Amniotic stem cell (primary cell): ENCODE measurements around the gene SMARCA4.
"Not testable (repeated sequence)": the region's sequence is repeated elsewhere in the genome, so short reads cannot be mapped to it uniquely, and the experiment has no call there.

Source experiments
- DNase-seq: peaks from one replicate; lab custom pipeline; 2025; lab: John Stamatoyannopoulos, UW

SMARCA4 gene

DNA sequence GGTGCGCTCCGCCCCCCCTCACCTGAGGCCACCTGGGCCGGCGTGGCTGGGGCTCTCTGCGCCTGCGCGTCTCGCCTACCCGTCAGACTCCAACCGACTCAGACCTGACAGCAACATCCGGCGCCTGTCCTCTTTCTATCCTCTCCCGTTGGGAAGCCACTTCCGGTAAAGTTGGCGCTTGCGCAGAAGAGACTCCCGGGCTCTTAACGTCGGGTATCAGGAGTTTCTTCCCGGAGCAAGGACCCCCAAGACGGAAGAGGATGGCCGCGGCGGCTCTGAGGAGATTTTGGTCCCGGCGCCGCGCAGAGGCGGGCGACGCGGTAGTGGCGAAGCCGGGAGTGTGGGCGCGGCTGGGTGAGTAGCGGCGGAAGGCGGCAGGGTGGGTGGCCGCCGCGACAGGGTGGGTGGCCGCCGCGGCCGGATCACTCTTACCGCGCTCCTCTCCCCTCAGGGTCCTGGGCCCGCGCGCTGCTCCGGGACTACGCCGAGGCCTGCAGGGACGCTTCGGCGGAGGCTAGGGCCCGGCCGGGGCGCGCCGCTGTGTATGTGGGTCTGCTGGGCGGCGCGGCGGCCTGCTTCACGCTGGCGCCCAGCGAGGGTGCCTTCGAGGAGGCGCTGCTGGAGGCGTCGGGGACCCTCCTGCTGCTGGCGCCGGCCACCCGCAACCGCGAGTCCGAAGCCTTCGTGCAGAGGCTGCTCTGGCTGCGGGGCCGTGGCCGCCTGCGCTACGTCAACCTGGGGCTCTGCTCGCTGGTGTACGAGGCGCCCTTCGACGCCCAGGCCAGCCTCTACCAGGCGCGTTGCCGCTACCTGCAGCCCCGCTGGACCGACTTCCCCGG is 32.0 kb upstream of the SMARCA4 start, which contains the start of the genes TIMM29 and YIPF2:
TIMM29 (plus strand) TSS at position 249 of the 839 bp plus-strand sequence; CDS start at position 261, 12 bp downstream.
YIPF2 (minus strand) TSS at position 77 of the 839 bp plus-strand sequence. CDS start 229 bp downstream, outside the sequence.
- DNase-seq = peak; percentile 96

DNA sequence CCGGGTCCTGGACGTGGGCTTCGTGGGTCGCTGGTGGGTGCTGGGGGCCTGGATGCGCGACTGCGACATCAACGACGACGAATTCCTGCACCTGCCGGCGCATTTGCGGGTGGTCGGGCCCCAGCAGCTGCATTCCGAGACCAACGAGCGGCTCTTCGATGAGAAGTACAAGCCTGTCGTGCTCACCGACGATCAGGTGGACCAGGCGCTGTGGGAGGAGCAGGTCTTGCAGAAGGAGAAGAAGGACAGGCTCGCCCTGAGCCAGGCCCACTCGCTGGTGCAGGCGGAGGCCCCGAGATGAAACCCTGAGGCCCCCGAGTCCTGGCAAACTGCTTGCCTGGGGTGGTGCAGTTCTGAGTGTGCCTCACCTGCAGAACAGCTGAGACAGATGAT is 31.4 kb upstream of the SMARCA4 start:
- no peak for DNase-seq

DNA sequence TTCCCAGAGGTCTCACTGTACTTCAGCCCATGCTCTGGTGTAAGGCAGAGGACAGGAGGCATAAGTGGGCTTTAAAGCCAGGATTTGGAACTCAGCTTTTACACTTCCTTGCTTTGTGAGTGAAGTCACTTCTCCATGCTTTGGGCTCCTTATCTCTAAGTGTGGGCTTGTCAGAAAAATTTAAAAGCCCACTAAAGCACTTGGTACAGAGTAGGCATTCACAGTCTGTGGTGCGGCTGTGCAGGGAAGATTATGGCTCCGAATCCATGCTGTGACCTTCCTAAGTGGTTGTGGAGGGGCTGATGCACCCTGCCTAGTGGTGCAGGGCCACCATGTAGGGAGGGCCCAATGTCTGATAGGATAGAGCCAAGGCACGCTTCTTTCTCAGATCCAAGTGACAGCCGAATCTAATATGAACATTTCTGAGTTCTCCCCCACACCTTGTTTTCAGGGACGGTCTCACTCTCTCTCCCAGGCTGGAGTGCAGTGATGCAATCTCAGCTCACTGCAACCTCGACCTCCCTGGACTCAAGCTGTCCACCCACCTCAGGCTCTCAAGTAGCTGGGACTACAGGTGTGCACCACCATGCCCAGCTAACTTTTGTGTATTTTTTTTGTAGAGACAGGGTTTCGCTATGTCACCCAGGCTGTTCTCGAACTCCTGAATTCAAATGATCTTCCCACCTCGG is 25.3 kb upstream of the SMARCA4 start:
- DNase-seq = no peak

DNA sequence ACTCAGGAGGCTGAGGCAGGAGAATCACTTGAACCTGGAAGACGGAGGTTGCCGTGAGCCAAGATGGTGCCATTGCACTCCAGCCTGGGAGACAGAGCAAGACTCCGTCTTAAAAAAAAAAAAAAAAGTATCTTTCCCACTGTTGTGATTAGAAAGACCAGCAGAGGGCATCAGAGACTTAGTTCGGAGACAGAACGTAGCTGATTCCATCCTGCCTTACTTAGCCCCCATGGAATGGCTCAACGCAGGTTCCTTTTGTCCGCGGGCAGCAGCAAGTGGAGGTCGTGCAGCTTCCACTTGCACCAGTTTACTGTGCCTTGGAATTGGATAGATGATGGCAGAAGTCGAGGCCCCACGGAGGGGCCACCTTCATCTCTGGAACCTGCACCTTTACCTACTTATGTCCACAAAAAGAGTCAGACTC is 24.2 kb upstream of the SMARCA4 start:
- DNase-seq = peak; percentile 74

DNA sequence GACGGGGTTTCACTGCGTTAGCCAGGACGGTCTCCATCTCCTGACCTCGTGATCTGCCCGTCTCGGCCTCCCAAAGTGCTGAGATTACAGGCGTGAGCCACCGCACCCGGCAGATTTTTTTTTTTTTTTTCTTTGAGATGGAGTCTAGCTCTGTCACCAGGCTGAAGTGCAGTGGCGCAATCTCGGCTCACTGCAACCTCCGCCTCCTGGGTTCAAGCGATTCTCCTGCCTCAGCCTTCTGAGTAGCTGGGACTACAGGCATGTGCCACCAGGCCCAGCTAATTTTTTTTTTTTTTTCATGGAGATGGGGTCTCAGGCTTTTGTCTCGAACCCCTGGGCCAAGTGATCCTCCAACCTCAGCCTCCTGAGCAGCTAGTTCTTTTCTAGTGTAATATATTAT is 19.2 kb upstream of the SMARCA4 start:
- DNase-seq = not testable (repeated sequence)

DNA sequence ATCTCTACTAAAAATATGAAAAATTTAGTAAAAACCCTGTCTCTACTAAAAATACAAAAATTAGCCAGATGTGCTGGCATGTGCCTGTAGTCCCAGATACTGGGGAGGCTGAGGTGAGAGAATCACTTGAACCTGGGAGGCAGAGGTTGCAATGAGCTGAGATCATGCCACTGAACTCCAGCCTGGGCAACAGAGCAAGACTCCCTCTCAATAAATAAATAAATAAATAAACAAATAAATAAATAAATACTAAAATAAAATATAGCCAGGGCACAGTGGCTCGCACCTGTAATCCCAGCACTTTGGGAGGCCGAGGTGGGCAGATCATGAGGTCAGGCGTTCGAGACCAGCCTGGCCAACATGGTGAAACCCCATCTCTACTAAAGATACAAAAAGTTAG is 17.4 kb upstream of the SMARCA4 start:
- not testable (repeated sequence) for DNase-seq

DNA sequence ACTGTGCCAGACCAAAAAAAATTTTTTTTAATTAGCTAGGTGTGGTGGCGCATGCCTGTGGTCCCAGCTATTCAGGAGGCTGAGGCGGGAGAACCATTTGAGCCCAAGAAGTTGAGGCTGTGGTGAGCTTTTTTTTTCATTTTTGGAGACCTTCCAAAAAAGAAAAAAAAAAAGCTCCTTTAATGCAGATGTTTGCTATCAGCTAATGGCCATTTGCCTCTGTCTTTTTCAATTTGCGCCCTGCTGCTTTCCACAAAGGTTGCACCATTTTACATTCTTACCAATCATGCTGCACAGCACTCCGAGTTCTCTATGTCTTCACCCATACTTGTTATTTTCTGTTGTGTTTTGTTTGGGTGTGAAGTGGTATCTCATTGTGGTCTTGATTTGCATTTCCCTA is 15.6 kb upstream of the SMARCA4 start:
- no peak for DNase-seq

DNA sequence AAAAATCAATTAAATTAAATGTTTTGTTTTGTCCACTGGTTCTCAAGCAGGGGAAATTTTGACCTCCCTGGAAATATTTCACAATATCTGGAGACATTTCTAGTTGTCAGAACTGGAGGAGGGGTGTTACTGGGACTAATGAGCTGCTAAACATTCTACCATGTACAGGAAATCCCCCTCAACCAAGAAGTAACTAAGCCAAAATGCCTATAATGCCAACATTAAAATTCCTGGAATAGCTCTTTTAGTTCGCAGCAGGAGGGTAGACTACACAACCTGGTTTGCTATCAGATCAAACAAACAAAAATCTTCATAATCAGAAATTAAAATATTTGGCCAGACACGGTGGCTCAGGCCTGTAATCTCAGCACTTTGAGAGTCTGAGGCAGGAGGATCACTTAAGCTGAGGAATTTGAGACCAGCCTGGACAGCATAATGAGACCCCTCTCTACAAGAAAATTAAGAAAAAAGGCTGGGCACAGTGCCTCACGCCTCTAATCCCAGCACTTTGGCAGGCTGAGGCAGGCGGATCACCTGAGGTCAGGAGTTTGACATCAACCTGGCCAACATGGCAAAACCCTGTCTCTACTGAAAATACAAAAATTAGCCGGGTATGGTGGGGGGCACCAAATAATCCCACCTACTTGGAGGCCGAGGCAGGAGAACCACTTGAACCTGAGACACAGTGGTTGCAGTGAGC is 13.7 kb upstream of the SMARCA4 start:
- no peak for DNase-seq

DNA sequence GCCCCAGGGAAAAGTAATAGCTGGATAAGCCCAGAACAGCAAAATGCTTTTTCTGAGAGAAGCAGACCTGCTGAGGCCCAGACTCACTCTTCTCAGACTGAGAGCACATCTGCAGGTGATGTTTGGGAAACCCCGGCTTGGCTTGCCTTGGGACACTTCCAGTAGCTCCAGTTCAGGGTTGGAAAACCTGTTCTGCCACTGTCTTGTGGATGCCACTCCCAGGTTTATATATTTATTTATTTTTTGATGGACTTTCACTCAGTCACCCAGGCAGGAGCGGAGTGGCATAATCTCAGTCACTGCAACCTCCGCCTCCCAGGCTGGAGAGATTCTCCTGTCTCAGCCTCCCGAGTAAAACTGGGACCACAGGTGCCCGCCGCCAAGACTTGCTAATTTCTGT is 8.0 kb upstream of the SMARCA4 start:
- DNase-seq = no peak

DNA sequence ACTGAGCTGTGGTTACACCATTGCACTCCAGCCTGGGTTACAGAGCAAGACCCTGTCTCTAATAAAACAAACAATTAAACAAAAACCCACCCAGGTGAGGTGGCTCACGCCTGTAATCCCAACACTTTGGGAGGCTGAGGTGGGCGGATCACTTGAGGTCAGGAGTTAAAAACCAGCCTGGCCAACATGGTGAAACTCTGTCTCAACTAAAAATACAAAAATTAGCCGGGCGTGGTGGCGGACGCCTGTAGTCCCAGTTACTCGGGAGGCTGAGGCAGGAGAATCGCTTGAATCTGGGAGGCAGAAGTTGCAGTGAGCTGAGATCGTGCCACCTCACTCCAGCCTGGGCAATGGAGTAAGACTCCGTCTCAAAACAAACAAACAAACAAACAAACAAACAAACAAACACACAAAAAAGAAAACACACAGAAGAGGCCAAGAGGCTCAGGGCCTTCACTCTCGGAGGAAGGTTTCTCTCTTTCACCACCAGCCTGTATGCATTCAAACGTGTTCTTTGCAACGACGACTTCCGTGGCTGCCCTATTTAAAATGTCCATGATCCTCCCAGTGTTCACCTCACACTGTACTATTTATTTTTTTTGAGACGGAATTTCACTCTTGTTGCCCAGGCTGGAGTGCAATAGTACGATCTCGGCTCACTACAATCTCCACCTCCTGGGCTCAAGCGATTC is 1.4 kb upstream of the SMARCA4 start:
- DNase-seq = not testable (repeated sequence)

DNA sequence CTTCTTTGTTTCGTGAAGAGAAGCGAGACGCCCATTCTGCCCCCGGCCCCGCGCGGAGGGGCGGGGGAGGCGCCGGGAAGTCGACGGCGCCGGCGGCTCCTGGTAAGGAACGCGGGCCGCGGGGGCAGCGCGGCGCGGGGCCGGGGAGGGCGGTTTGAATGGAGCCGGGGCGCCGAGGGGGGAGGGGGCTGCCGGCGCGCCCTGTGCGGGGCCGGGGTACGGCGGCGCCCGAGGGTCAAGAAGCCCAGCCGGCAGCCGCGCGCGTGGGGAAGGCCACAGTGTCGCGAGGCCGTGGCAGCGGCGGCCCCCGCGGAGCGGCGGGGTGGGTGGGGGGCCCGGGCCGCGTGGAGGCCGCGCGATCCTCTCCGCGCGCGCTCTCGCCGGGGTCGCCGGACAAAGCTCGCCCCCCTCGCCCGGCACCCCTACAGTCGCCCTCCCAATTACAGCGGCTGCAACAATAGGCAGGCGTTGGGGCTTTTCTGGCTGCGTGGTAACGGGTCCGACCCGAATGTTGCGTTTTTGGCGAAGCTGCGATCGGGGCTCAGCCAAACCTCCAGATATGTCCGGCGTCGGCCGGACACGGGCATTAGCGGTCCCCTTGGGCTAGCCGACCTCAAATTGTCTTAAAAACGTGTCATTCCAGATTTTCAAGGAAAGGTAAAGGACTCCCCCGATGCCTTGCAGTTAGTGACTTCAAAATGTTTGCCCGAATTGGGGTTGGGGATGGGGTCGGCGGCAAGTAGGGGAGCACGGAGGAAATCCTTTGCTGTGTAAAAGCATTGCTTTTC is 437 bp downstream of the SMARCA4 start:
- no peak for DNase-seq

DNA sequence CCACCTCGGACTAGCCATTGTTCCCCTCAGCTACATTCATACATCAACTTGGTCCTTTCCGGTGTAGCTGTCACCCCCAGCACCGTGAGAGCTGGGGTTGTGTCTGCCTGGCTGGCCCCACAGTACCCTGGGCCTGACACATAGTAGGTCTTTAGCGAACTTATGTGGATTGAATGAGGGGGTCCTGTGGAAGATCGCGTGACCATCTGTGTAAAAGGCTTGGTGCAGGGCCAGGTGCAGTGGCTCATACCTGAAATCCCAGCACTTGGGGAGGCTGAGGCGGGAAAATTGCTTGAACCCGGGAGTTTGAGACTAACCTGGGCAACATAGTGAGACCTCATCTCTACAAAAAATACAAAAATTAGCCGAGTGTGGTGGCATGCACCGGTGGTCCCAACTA is 2.0 kb downstream of the SMARCA4 start:
- no peak for DNase-seq

DNA sequence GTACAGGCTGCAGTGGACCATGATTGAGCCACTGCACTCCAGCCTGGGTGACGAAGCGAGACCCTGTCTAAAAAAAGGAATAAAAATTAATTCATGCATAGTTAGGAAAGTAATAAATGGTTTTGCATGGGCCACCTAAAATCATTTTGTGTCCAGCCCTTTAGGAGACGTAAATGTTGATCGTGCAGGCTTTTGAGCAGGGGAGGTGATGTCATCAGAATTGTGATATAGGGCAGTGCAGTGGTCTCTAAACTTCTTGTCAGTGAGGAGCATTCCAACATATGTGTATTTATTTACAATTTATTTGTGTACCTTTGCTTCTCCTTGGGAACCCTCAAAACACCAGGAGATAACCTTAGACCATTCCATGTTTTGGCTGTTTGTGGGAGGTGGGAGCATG is 3.0 kb downstream of the SMARCA4 start:
- no peak for DNase-seq

DNA sequence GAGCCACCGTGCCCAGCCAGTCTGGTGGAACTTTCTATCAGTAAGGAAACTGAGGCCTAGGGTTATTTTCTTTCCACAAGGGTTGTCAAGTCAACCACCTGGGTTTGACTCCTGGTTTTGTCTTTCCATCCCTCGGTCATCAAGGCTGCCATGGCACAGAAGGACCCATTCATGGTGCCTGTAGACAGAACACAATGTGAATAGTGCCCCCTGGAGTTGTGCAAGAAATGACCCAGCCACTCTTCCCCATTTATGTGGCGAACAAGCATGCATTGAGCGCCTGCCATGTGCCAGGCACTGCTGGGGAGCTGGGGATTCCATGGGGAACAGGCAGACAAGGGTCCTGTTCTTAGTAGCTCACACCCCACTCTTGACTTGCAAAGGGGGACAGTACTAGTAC is 4.1 kb downstream of the SMARCA4 start:
- DNase-seq = no peak

DNA sequence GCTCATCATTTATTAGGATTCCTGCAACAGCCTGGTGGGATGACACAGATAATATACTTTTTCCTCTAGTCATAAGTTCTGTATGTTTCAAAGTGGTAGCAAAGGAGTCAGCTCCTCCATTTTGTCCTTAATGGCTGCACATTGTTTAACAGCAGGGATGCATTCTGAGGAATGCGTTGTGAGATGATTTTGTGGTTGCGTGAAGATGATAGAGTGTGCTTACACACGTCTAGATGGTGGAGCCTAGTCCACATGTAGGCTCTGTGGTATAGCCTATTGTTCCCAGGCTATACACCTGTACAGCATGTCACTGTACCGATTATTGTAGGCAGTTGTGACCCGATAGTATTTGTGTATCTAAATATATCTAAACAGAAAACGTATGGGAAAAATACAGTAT is 4.6 kb downstream of the SMARCA4 start:
- no peak for DNase-seq

DNA sequence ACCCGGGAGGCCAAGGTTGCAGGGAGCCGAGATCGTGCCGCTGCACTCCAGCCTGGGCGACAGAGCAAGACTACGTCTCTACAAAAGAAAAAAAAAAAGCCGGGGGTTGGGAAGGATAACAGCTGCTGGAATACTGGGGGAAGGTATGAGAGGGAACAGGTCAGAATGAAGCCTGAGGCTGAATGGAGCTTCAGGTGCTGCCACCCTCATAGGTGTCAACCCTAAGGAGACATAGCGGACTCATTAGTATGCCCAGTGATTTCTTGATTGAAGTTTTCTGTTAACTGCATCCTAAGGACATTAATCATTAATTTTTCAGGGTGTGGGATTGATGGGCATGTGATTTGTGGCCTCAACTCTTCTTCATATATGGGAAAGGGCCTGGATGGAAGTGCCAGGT is 6.0 kb downstream of the SMARCA4 start:
- DNase-seq = no peak

DNA sequence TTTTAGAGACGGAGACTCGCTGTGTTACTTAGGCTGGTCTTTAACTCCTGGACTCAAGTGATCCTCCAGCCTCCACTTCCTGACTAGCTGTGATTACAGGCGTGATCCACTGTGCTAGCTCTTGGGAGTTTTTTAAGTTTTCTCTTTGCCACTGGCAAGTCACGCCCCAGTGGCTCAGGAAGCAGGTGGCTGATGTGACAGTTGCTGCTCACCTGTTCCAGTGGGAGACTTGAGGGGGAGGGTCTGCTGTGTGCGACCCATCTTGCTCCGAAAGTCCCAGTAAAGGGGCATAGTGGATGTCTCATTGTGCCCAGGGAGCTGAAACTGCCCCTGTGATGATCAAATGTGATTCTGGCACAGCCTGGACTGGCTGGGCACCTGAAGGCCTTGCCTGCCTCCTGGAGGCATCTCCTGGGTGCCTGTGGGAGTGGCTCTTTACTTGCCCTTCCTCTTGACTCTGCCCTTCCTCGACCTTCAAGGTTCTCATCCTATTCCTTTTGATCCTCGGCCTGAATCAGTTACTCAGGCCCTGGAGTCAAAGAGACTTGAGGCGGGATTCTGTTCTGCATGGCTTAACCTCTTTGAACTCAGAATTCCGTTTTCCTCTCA is 7.8 kb downstream of the SMARCA4 start:
- DNase-seq = no peak

DNA sequence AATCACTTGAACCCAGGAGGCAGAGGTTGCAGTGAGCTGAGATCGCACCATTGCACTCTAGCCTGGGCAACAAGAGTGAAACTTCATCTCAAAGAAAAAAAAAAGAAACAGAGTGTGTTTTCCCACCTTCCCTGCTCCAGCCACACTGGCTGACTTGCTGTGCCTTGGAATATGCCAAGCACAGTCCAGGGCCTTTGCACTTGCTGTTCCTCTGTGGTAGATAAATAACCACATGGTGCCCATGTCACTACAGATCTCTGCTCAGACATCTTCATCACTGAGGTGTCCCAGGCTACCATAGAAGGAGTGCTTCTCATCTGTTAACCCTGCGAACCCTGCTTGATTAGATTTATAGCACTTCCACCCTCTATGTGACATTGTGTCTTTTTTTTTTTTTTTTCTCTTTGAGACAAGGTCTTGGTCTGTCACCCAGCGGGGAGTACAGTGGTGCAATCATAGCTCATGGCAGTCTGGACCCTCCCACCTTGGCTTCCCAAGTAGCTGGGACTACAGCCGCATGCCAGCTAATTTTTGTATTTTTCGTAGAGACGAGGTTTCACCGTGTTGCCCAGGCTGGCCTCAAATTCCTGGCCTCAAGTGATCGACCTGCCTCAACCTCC is 10.4 kb downstream of the SMARCA4 start:
- no peak for DNase-seq

DNA sequence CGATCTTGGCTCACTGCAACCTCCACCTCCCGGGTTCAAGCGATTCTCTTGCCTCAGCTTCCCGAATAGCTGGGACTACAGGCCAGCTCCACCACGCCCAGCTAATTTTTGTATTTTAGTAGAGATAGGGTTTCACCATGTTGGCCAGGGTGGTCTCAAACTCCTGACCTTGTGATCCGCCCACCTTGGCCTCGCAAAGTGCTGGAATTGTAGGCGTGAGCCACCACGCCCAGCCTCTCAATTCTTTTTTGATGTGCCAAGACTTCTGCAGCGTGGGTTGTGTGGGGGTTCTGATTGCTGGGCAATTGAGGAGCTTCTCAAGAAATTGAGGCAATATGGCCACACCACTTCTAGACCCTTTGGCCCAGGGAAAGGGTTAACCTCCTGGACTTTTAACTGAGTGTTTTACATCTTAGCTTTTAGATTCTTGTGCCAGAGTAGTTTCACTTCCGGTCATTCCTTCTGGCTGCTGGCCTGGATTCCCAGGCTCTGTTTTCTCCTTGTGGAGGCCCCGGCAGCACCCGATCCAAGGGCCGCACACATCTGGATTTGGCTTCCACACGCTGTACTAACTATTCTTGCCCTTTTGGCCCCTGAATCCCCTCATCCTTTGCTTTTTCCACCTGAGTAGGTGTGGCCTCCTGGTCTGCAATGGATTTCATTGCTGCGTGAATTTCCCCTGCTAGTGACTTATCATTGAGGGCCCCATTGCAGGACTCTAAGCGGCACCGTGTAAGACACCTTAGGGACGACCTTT is 14.7 kb downstream of the SMARCA4 start:
- no peak for DNase-seq
